Left ventricle myocardium inferior (tissue), 1 donor: ENCODE data around the gene ZNF205. TPM values are rescaled to one million over a fixed set of nuclear protein-coding genes. Genes with fewer than 3 reads are reported as not detected.

Source experiments
- DNase-seq: peaks from one replicate; pipeline ENCODE4 v3.0.0-alpha.2; 2020
- H3K27ac ChIP-seq: fragments of 200-600 bp; replicated peaks from 2 replicates; pipeline ENCODE4 v1.8.0; 2021
- H3K27me3 ChIP-seq: fragments of 200-600 bp; 2 replicates; pipeline ENCODE4 v1.8.0; 2021; ENCODE audit warnings: low read depth
- H3K36me3 ChIP-seq: fragments of 200-600 bp; 2 replicates; pipeline ENCODE4 v1.8.0; 2021
- H3K4me1 ChIP-seq: fragments of 200-600 bp; 2 replicates; pipeline ENCODE4 v1.8.0; 2021
- H3K4me3 ChIP-seq: fragments of 200-600 bp; 2 replicates; pipeline ENCODE4 v1.8.0; 2021; ENCODE audit warnings: mild to moderate bottlenecking, moderate library complexity
- H3K9me3 ChIP-seq: fragments of 200-600 bp; replicated peaks from 2 replicates; pipeline ENCODE4 v1.8.0; 2021
- intact Hi-C: fragments of 100-400 bp; cut with micrococcal nuclease; formaldehyde crosslinking; loops from one replicate; pipeline ENCODE4 v1.11.0; 2022
- total RNA-seq: library from RNA; stranded (reverse); fragmentation: NEBNext Ultra II Directional; extraction: Animal tissue kit (Norgen Biotek cat#: 25700); gene quantifications from one replicate; pipeline ENCODE4 v1.2.1, GENCODE V29; 2021
- TF ChIP-seq, protein P1 (sequence below): fragments of 200-600 bp; IDR thresholded peaks from 2 replicates; pipeline ENCODE4 v1.8.0; 2021; ENCODE audit warnings: antibody characterized with exemption, mild to moderate bottlenecking, borderline replicate concordance
- donor health status: DM: no; HTN: yes; CAD: no; lungs with severe emphysema.

ZNF205 gene
- total RNA-seq, 1 donor from 2014 or later = 8.0 TPM

DNA sequence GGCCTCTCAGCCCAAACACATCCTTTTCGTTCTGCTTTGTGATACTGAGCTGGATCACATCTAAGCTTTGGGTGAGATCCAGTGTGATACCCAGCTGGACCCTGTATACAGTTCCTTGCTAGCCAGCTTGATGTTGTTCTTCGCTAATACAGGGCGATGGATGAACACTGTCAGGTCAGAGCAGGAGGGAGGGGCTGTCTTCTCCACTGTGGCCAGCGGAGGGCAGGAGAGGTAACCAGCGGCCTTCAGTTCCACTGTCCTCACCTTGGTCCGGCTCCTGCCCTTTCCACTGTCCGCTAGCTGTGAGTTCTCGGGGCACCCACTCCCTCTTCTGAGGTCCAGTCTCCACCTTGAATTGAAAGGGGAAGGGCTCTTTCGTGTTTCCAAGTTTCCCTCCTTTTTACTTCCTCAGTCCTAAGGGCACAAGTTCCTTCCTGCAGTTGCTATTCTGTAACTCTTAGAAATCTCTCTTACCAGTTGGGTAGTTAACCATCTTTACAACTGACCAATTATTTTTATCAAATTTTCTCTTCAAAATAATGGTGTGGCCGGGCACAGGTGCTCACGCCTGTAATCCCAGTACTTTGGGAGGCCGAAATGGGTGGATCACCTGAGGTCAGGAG lies 19.5 kb downstream of the ZNF205 start:
- Histone ChIP-seq H3K27me3 (no peaks in the 10 kb centered on the region), H3K9me3 (no peaks in the 10 kb centered on the region), H3K4me3 (no peak overlapping the region), H3K36me3 (peaks cover 6% of the 10 kb centered on the region), H3K4me1 (peaks cover 68% of the 10 kb centered on the region), H3K27ac (peak overlapping the region; percentile 6)
- TF ChIP-seq, protein P1, sequence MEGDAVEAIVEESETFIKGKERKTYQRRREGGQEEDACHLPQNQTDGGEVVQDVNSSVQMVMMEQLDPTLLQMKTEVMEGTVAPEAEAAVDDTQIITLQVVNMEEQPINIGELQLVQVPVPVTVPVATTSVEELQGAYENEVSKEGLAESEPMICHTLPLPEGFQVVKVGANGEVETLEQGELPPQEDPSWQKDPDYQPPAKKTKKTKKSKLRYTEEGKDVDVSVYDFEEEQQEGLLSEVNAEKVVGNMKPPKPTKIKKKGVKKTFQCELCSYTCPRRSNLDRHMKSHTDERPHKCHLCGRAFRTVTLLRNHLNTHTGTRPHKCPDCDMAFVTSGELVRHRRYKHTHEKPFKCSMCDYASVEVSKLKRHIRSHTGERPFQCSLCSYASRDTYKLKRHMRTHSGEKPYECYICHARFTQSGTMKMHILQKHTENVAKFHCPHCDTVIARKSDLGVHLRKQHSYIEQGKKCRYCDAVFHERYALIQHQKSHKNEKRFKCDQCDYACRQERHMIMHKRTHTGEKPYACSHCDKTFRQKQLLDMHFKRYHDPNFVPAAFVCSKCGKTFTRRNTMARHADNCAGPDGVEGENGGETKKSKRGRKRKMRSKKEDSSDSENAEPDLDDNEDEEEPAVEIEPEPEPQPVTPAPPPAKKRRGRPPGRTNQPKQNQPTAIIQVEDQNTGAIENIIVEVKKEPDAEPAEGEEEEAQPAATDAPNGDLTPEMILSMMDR = peak; percentile 63
- no peak for DNase-seq
- intact Hi-C loops = no loop called here

- no peak for DNase-seq
- H3K27me3 ChIP-seq = no peaks in the 10 kb centered on the region
- H3K4me1 ChIP-seq = peaks cover 56% of the 10 kb centered on the region
- TF ChIP-seq, protein P1 = no peak
- H3K36me3 ChIP-seq = peaks cover 19% of the 10 kb centered on the region
- peak overlapping the region; percentile 92 for H3K4me3 ChIP-seq
- H3K9me3 ChIP-seq = no peaks in the 10 kb centered on the region
- H3K27ac ChIP-seq = peak overlapping the region; percentile 93
- intact Hi-C loops = no loop called here
Measured at GRCh38 chr16:3133844-3134243, 21.5 kb downstream of the ZNF205 start.

- Histone ChIP-seq H3K27ac (peak within 1 kb of the TSS; percentile 93), H3K4me3 (peak within 1 kb of the TSS; percentile 92), H3K4me1 (peaks cover 49% of the 10 kb centered on the region), H3K36me3 (peaks cover 26% of the 10 kb centered on the region), H3K9me3 (no peaks in the 10 kb centered on the region), H3K27me3 (no peaks in the 10 kb centered on the region)
- TF ChIP-seq, protein P1 = no peak
- intact Hi-C loops = no loop called here
- DNase-seq = peak; percentile 94
Measured at GRCh38 chr16:3134338-3135125, 22.1 kb downstream of the ZNF205 start, which contains the start of gene ZNF213. ZNF213 (plus strand) TSS chr16:3135029; CDS start chr16:3137281, 2,252 bp downstream.

GRCh38 chr16:3135126-3135715 lies 22.8 kb downstream of the ZNF205 start:
- no peak for DNase-seq
- intact Hi-C loops = no loop called here
- peaks cover 42% of the 10 kb centered on the region for H3K4me1 ChIP-seq
- peak overlapping the region; percentile 92 for H3K4me3 ChIP-seq
- peaks cover 33% of the 10 kb centered on the region for H3K36me3 ChIP-seq
- peak overlapping the region; percentile 93 for H3K27ac ChIP-seq
- no peaks in the 10 kb centered on the region for H3K9me3 ChIP-seq
- H3K27me3 ChIP-seq = no peaks in the 10 kb centered on the region
- TF ChIP-seq, protein P1 = no peak

- TF ChIP-seq, protein P1 = no peak
- intact Hi-C loops = no loop called here
- Histone ChIP-seq H3K27me3 (no peaks in the 10 kb centered on the region), H3K9me3 (no peaks in the 10 kb centered on the region), H3K36me3 (peaks cover 47% of the 10 kb centered on the region), H3K4me3 (no peak overlapping the region), H3K27ac (no peak overlapping the region), H3K4me1 (peaks cover 38% of the 10 kb centered on the region)
- DNase-seq = no peak
Measured at GRCh38 chr16:3137267-3137666, 24.9 kb downstream of the ZNF205 start.
